Right lobe of liver (tissue), 4 donors: ENCODE results near the gene AQP10.

Experiments
- CTCF ChIP-seq, 4 donors: fragments of 200-600 bp in 3 of 4; fragments of 450-650 bp in 1 of 4; IDR thresholded peaks; one replicate each; pipeline versions ENCODE4 v1.5.1 to v1.8.0; 2016 to 2022; ENCODE audit warnings: antibody characterized with exemption in 4 of 4, mild to moderate bottlenecking in 2 of 4
- POLR2A ChIP-seq: fragments of 450-650 bp; IDR thresholded peaks from one replicate; pipeline ENCODE4 v1.6.1; 2017; ENCODE audit warnings: antibody characterized with exemption, mild to moderate bottlenecking
- donor health status: DM: no; HTN: no; CAD: no.
- donor health status: DM: no; HTN: no; CAD: no.
- donor health status: DM: no; HTN: yes; CAD: no.

GRCh38 chr1:154295408-154296235 lies 25.3 kb upstream of the AQP10 start:
- TF ChIP-seq CTCF (IDR thresholded peaks at IDR 0.05) (no peak), POLR2A (no peak)
